ENCODE measurements around the gene ADAMTSL3.

DNA sequence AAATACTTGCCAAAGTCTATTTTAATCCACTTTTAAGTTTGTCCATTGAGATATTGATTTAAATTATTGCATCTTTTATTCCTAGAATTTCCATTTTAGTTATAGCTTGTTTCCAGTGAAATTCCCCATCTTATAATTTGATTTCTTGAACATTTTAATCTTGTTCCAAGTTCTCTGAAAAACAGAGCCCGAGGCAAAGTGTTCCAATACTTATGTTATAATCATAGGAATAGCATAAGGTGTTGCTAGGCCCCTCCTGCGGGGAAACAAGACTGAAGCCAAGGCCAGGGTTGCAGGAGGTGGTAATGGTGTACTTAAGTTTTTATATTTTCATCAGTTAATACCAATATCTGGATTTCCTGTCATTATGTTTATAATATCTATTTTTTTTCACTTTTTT, 226.6 kb downstream of the ADAMTSL3 start:
- TF ChIP-seq, protein P1, sequence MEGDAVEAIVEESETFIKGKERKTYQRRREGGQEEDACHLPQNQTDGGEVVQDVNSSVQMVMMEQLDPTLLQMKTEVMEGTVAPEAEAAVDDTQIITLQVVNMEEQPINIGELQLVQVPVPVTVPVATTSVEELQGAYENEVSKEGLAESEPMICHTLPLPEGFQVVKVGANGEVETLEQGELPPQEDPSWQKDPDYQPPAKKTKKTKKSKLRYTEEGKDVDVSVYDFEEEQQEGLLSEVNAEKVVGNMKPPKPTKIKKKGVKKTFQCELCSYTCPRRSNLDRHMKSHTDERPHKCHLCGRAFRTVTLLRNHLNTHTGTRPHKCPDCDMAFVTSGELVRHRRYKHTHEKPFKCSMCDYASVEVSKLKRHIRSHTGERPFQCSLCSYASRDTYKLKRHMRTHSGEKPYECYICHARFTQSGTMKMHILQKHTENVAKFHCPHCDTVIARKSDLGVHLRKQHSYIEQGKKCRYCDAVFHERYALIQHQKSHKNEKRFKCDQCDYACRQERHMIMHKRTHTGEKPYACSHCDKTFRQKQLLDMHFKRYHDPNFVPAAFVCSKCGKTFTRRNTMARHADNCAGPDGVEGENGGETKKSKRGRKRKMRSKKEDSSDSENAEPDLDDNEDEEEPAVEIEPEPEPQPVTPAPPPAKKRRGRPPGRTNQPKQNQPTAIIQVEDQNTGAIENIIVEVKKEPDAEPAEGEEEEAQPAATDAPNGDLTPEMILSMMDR (IDR thresholded peaks at IDR 0.05) = no peak
- no peak for TF ChIP-seq POLR2A (IDR thresholded peaks at IDR 0.05)
